K562 (cell line): ENCODE results near the gene HIF1A. TPM values are rescaled to one million over a fixed set of nuclear protein-coding genes. Genes with fewer than 3 reads are reported as not detected.

Experiments used
- ATAC-seq: fragments of 200-7000 bp; cut with Tn5 transposase; 3 replicates; pipeline ENCODE4 v1.9.1; 2020; ENCODE audit warnings: moderate library complexity
- BruUV-seq: library from RNA; stranded (reverse); fragments of 400-500 nt; replicated peaks from 2 replicates; lab custom pipeline; 2021; lab: Mats Ljungman, UMichigan
- CTCF ChIA-PET: fragments of 300-600 bp; formaldehyde crosslinking; extraction: SDS; loops from one replicate; lab custom pipeline; 2021; ENCODE audit warnings: low intra/inter-chr PET ratio; lab: Yijun Ruan, JAX
- POLR2A ChIA-PET: fragments of 300-600, 350-650 bp; sonication (Branson Sonifier 250); formaldehyde crosslinking; extraction: SDS; loops from one replicate; lab custom pipeline; 2021; ENCODE audit warnings: antibody characterized with exemption, inconsistent platforms; lab: Yijun Ruan, JAX
- DNase-seq, 4 experiments: peaks; one replicate each; pipeline versions ENCODE4 v3.0.0 to v3.0.0-alpha.2; 2011 to 2018; ENCODE audit warnings: low spot score in 3 of 4, mixed read lengths in 3 of 4; ENCODE audit errors: extremely low read depth in 1 of 4
- FAIRE-seq: peaks from 2 replicates; lab custom pipeline; 2011; peaks lifted over from hg19 to GRCh38; lab: Jason Lieb, UNC
- H2AFZ ChIP-seq: 2 replicates; pipeline ENCODE4 v1.6.0; 2011; ENCODE audit warnings: low read depth, low read length, control low read depth, inconsistent platforms
- H3K27ac ChIP-seq: fragments of 200-600 bp; 3 replicates; pipeline ENCODE4 v1.8.0; 2011; ENCODE audit warnings: low read depth, mild to moderate bottlenecking, control low read depth, inconsistent platforms, low read length, moderate library complexity, mixed read lengths; ENCODE audit errors: extremely low read depth
- H3K27me3 ChIP-seq, 2 experiments: fragments of 300-600 bp in 1 of 2; 2 replicates in 1 of 2; 3 replicates in 1 of 2; pipeline versions ENCODE4 v1.6.0 to v1.8.0; 2011; ENCODE audit warnings: inconsistent platforms in 2 of 2, low read length in 2 of 2, mild to moderate bottlenecking in 1 of 2, mixed read lengths in 1 of 2, moderate library complexity in 1 of 2; ENCODE audit not compliant: control insufficient read depth in 2 of 2, insufficient read depth in 2 of 2
- H3K36me3 ChIP-seq: fragments of 300-600 bp; 3 replicates; pipeline ENCODE4 v1.8.0; 2011; ENCODE audit warnings: mild to moderate bottlenecking, low read length, inconsistent platforms; ENCODE audit not compliant: control insufficient read depth, insufficient read depth
- H3K4me1 ChIP-seq, 2 experiments: fragments of 200-600 bp in 1 of 2; replicated peaks in 1 of 2; 2 replicates in 1 of 2; 3 replicates in 1 of 2; pipeline versions ENCODE4 v1.5.1 to v1.8.0; 2011; ENCODE audit warnings: inconsistent platforms in 2 of 2, low read length in 2 of 2, mild to moderate bottlenecking in 1 of 2, mixed read lengths in 1 of 2, moderate library complexity in 1 of 2; ENCODE audit not compliant: control insufficient read depth in 2 of 2, insufficient read depth in 2 of 2
- H3K4me2 ChIP-seq: 2 replicates; pipeline ENCODE4 v1.6.1; 2011; ENCODE audit warnings: low read length, control low read depth, inconsistent platforms, mixed read lengths; ENCODE audit not compliant: insufficient read depth
- H3K4me3 ChIP-seq: fragments of 200-600 bp; sonication (generic), shearing (Covaris generic); 2 replicates; pipeline ENCODE4 v1.5.1; 2016; ENCODE audit warnings: control low read depth, inconsistent platforms
- H3K79me2 ChIP-seq: fragments of 200-600 bp; 3 replicates; pipeline ENCODE4 v1.8.0; 2011; ENCODE audit warnings: low read length, inconsistent platforms; ENCODE audit not compliant: control insufficient read depth, insufficient read depth
- H3K9ac ChIP-seq, 2 experiments: 2 replicates each; pipeline versions ENCODE4 v1.6.0 to v1.6.1; 2011; ENCODE audit warnings: low read depth in 2 of 2, low read length in 2 of 2, control low read depth in 1 of 2, inconsistent platforms in 1 of 2, mild to moderate bottlenecking in 1 of 2, mixed read lengths in 1 of 2; ENCODE audit not compliant: insufficient read depth in 1 of 2
- H3K9me1 ChIP-seq: one replicate; pipeline ENCODE4 v1.6.0; 2011; ENCODE audit warnings: inconsistent platforms, mild to moderate bottlenecking, low read length, moderate library complexity; ENCODE audit not compliant: control insufficient read depth, insufficient read depth
- H3K9me3 ChIP-seq: replicated peaks from 2 replicates; pipeline ENCODE4 v1.5.1; 2011; ENCODE audit warnings: low read depth, low read length, inconsistent platforms; ENCODE audit not compliant: control insufficient read depth, insufficient read depth
- H4K20me1 ChIP-seq: replicated peaks from 2 replicates; pipeline ENCODE4 v1.6.1; 2011; ENCODE audit warnings: low read length, inconsistent platforms, mixed read lengths; ENCODE audit not compliant: control insufficient read depth, insufficient read depth
- ESRRB ChIP-seq: fragments of 250-450 bp; sonication (Bioruptor Pico); IDR thresholded peaks from 2 replicates; pipeline ENCODE4 v1.5.0; 2020; ENCODE audit warnings: mild to moderate bottlenecking, moderate library complexity, borderline replicate concordance
- FIP1L1 ChIP-seq: fragments of 200-400 bp; formaldehyde crosslinking; IDR thresholded peaks from 2 replicates; pipeline ENCODE4 v1.6.1; 2018; ENCODE audit warnings: mild to moderate bottlenecking, low read depth, low read length; ENCODE audit not compliant: poor library complexity, severe bottlenecking
- GTF3C2 ChIP-seq: IDR thresholded peaks from 3 replicates; pipeline ENCODE4 v1.6.1; 2011; ENCODE audit warnings: borderline replicate concordance, mild to moderate bottlenecking, moderate library complexity; ENCODE audit not compliant: insufficient read length; ENCODE audit errors: extremely low read depth
- HMG20A ChIP-seq: fragments of 450-650 bp; formaldehyde crosslinking; conservative IDR thresholded peaks from 2 replicates; pipeline ENCODE4 v1.4.0; 2020; ENCODE audit warnings: mild to moderate bottlenecking, mixed read lengths
- HMG20B ChIP-seq: fragments of 250-450 bp; sonication (Bioruptor Pico); IDR thresholded peaks from 2 replicates; pipeline ENCODE4 v1.5.0; 2021; ENCODE audit warnings: mild to moderate bottlenecking
- HMGN3 ChIP-seq: IDR thresholded peaks from 2 replicates; pipeline ENCODE4 v1.6.1; 2011; ENCODE audit warnings: borderline replicate concordance, low read depth, mild to moderate bottlenecking, mixed read lengths, low read length; ENCODE audit not compliant: insufficient read length; ENCODE audit errors: extremely low read depth
- MLX ChIP-seq, 2 experiments: fragments of 450-650 bp in 1 of 2; sonication (generic) in 1 of 2; formaldehyde crosslinking; conservative IDR thresholded peaks; 2 replicates each; pipeline versions ENCODE4 v1.4.0 to v1.8.1; 2020 to 2022; ENCODE audit warnings: mild to moderate bottlenecking in 1 of 2, missing genetic modification reagents in 1 of 2
- MTF1 ChIP-seq: fragments of 250-450 bp; sonication (Bioruptor Pico); IDR thresholded peaks from 2 replicates; pipeline ENCODE4 v1.9.0; 2021; ENCODE audit warnings: moderate library complexity, mild to moderate bottlenecking, inconsistent platforms, borderline replicate concordance
- MYBL2 ChIP-seq, 2 experiments: fragments of 450-650 bp in 1 of 2; sonication (generic) in 1 of 2; formaldehyde crosslinking in 1 of 2; IDR thresholded peaks; 2 replicates each; pipeline versions ENCODE4 v1.6.1 to v1.8.1; 2017 to 2022; ENCODE audit warnings: borderline replicate concordance in 1 of 2, inconsistent platforms in 1 of 2, low read depth in 1 of 2, mild to moderate bottlenecking in 1 of 2, missing genetic modification reagents in 1 of 2, moderate library complexity in 1 of 2
- NCOA1 ChIP-seq: fragments of 450-650 bp; IDR thresholded peaks from 2 replicates; pipeline ENCODE4 v1.6.1; 2016; ENCODE audit warnings: low read depth
- NR2C2 ChIP-seq, 2 experiments: fragments of 200-800 bp in 1 of 2; sonication (Bioruptor generic) in 1 of 2; sonication (generic) in 1 of 2; formaldehyde crosslinking in 1 of 2; IDR thresholded peaks; 2 replicates each; pipeline versions ENCODE4 v1.6.1 to v1.8.0; 2016 to 2022; ENCODE audit warnings: mild to moderate bottlenecking in 1 of 2, missing compliant biosample characterization in 1 of 2, missing genetic modification characterization in 1 of 2, missing genetic modification reagents in 1 of 2
- POLR2G ChIP-seq: fragments of 200-400 bp; formaldehyde crosslinking; IDR thresholded peaks from 2 replicates; pipeline ENCODE4 v1.6.1; 2017; ENCODE audit warnings: low read depth, mild to moderate bottlenecking, antibody characterized with exemption, low read length, moderate library complexity
- PRMT5 ChIP-seq: sonication (generic); formaldehyde crosslinking; IDR thresholded peaks from 2 replicates; pipeline ENCODE4 v1.5.0; 2020; ENCODE audit warnings: missing genetic modification reagents
- SAP30 ChIP-seq: fragments of 200-600 bp; sonication (generic); IDR thresholded peaks from 2 replicates; pipeline ENCODE4 v1.6.1; 2012; ENCODE audit warnings: borderline replicate concordance, low read depth, mild to moderate bottlenecking, moderate library complexity, low read length, control low read depth, inconsistent platforms; ENCODE audit not compliant: insufficient read depth, poor library complexity, severe bottlenecking
- ZNF23 ChIP-seq: fragments of 250-450 bp; sonication (Bioruptor Pico); IDR thresholded peaks from 2 replicates; pipeline ENCODE4 v1.4.0; 2020; ENCODE audit warnings: mild to moderate bottlenecking
- ZNF232 ChIP-seq: sonication (generic); formaldehyde crosslinking; IDR thresholded peaks from 2 replicates; pipeline ENCODE4 v1.8.0; 2022; ENCODE audit warnings: mild to moderate bottlenecking, missing genetic modification reagents
- ZNF584 ChIP-seq: fragments of 200-800 bp; sonication (Bioruptor generic); IDR thresholded peaks from 2 replicates; pipeline ENCODE4 v1.6.1; 2016; ENCODE audit warnings: low read depth, mild to moderate bottlenecking, missing genetic modification characterization, missing compliant biosample characterization
- ZNF644 ChIP-seq: fragments of 200-800 bp; sonication (Bioruptor generic); IDR thresholded peaks from 2 replicates; pipeline ENCODE4 v1.6.1; 2016; ENCODE audit warnings: low read depth, missing genetic modification characterization, missing compliant biosample characterization
- WGBS: fragments of 100-300 bp; shearing (Covaris generic); methylation state at CpG from one replicate; pipeline ENCODE4 v1.1.6; 2016; ENCODE audit warnings: low coverage, mixed read lengths; ENCODE audit not compliant: insufficient coverage; ENCODE audit errors: missing lambda C conversion rate; 5-methylcytosine and 5-hydroxymethylcytosine counted together
- in situ Hi-C: fragments of 300-500 bp; cut with MboI; formaldehyde crosslinking; loops from 4 replicates; pipeline ENCODE4 v1.15.0; 2018; ENCODE audit warnings: inconsistent platforms, mixed read lengths
- intact Hi-C: fragments of 100-400 bp; cut with micrococcal nuclease; formaldehyde crosslinking; loops from 2 replicates; pipeline ENCODE4 v1.14.2; 2022
- polyA plus RNA-seq, 8 experiments: library from polyadenylated mRNA; depleted of rRNA in 4 of 8; stranded (reverse) in 5 of 8; unstranded in 3 of 8; fragments of >200 nt; fragmentation: Nextera tagmentation in 2 of 8; fragmentation: Illumina TruSeq in 1 of 8; extraction: Ambion mirVana in 2 of 8; extraction: Trizol in 1 of 8; gene quantifications; 2 replicates each; pipeline versions ENCODE4 v1.2.1 to v1.2.3, GENCODE V29; 2011 to 2014; ENCODE audit warnings: inconsistent platforms in 1 of 8, missing spikeins in 1 of 8
- total RNA-seq, 7 experiments: library from RNA; depleted of rRNA in 6 of 7; stranded (reverse); fragments of >200 nt in 6 of 7; fragmentation: Illumina TruSeq in 2 of 7; extraction: Trizol in 2 of 7; gene quantifications; 2 replicates each; pipeline versions ENCODE4 v1.2.1 to v1.2.3, GENCODE V29; 2011 to 2021; ENCODE audit warnings: low replicate concordance in 1 of 7

The HIF1A gene
- total and polyA plus RNA-seq, 9 of the 15 experiments (the other 6 are each of a cell fraction or from before 2014, with no cell fraction given), result 5.9 to 35.3 (median 24.2) TPM

- H3K36me3 ChIP-seq, result no peaks in the 10 kb centered on the region
- DNase-seq (no peak), ATAC-seq (no peak), FAIRE-seq (no peak)
- no peaks in the 10 kb centered on the region for H3K9me3 ChIP-seq
- 5% methylated on average over 6 of the region's 6 CpGs for WGBS
- H3K4me2 ChIP-seq, result no peak overlapping the region
- H2AFZ ChIP-seq, result no peak overlapping the region
- H3K27ac ChIP-seq, result no peak overlapping the region
- ChIA-PET CTCF (no interaction called here), POLR2A (no interaction called here)
- in situ Hi-C loops (no loop called here), intact Hi-C loops (no loop called here)
- H3K79me2 ChIP-seq, result no peaks in the 10 kb centered on the region
- BruUV-seq, result no TSS peak
- no peak overlapping the region for H3K4me3 ChIP-seq
- no peaks in the 10 kb centered on the region for H3K9me1 ChIP-seq
- no peak overlapping the region for H3K9ac ChIP-seq
- H3K27me3 ChIP-seq, result peaks cover 8 to 9% of the 10 kb centered on the region in 2 experiments; a peak in 4 of 5 replicates
- no peaks in the 10 kb centered on the region for H4K20me1 ChIP-seq
- no peaks in the 10 kb centered on the region for H3K4me1 ChIP-seq
- TF ChIP-seq FIP1L1 (no peak), HMGN3 (no peak), NCOA1 (no peak), GTF3C2 (no peak), ZNF584 (no peak), MLX (CRISPR knock-in tag; conservative IDR thresholded peaks at IDR 0.05) (no peak), SAP30 (no peak), PRMT5 (CRISPR knock-in tag) (no peak), HMG20A (CRISPR knock-in tag) (no peak), ZNF644 (tag) (no peak), POLR2G (no peak), NR2C2 (CRISPR knock-in tag; IDR thresholded peaks at IDR 0.05) (no peak), NR2C2 (tag; IDR thresholded peaks at IDR 0.05) (no peak), ESRRB (no peak), ZNF232 (CRISPR knock-in tag) (no peak), MTF1 (CRISPR knock-in tag) (no peak), ZNF23 (CRISPR knock-in tag) (no peak), HMG20B (CRISPR knock-in tag) (no peak), MYBL2 (IDR thresholded peaks at IDR 0.05; ENCODE audit: low read depth) (no peak), MYBL2 (CRISPR knock-in tag; IDR thresholded peaks at IDR 0.05; ENCODE audit: borderline replicate concordance) (no peak)
These were observed 13.9 kb upstream of the HIF1A start for GRCh38 chr14:61681413-61681812.
